NCI-H460 (cell line): ENCODE results near the gene CCT7. TPM values are rescaled to one million over a fixed set of nuclear protein-coding genes. Genes with fewer than 3 reads are reported as not detected.

ENCODE experiments used
- DNase-seq: peaks from one replicate; pipeline ENCODE4 v3.0.0-alpha.2; 2016; ENCODE audit warnings: low read depth; ENCODE audit errors: extremely low read depth
- small RNA-seq, 2 experiments: library from RNA; depleted of rRNA; stranded (forward); fragments of <200 nt; gene quantifications; one replicate each; pipeline ENCODE3, GENCODE V24; 2014
- total RNA-seq: library from RNA; depleted of rRNA; stranded (reverse); fragments of >200 nt; shearing (Covaris generic); gene quantifications from 2 replicates; pipeline ENCODE4 v1.2.3, GENCODE V29; 2014; rRNA removed

Gene CCT7
- total RNA-seq, 1 experiment from 2014 or later = 538 TPM

- no peak for DNase-seq
Observed at GRCh38 chr2:73291461-73292315, 57.6 kb downstream of the CCT7 start.

GRCh38 chr2:73292316-73292905 is 58.3 kb downstream of the CCT7 start:
- no peak for DNase-seq

GRCh38 chr2:73292906-73293533 is 58.9 kb downstream of the CCT7 start:
- no peak for DNase-seq

- DNase-seq = peak; percentile 73
Observed at GRCh38 chr2:73293534-73294171, 59.5 kb downstream of the CCT7 start, which contains the start of gene EGR4. Gene EGR4, minus strand, starts transcription at chr2:73293548. Its CDS starts 231 bp downstream, at chr2:73293317.

GRCh38 chr2:73294239-73294638 is 60.1 kb downstream of the CCT7 start:
- DNase-seq = no peak

- DNase-seq = no peak
Observed at GRCh38 chr2:73295751-73296400, 61.8 kb downstream of the CCT7 start.

- no peak for DNase-seq
Observed at GRCh38 chr2:73297151-73297559, 63.0 kb downstream of the CCT7 start.

- no peak for DNase-seq
Observed at GRCh38 chr2:73297586-73297985, 63.5 kb downstream of the CCT7 start.

GRCh38 chr2:73300926-73301325 is 66.8 kb downstream of the CCT7 start:
- DNase-seq = no peak

GRCh38 chr2:73301636-73302035 is 67.5 kb downstream of the CCT7 start:
- DNase-seq = no peak

Small RNA genes within 50 kb of the gene (small RNA-seq; reads per million reads assigned to genes)
- gene RNU6-111P = 0 reads per million in 2 experiments

Other genes starting within 250 kb of the CCT7 start
- 13.4 and 13.7 TPM in 2 replicates for gene SFXN5, start 162.6 kb upstream of the CCT7 start, total RNA-seq
- 12.8 and 13.3 TPM in 2 replicates for gene RAB11FIP5, start 121.4 kb upstream of the CCT7 start, total RNA-seq
- not detected in 2 replicates for gene NOTO, start 31.7 kb upstream of the CCT7 start, total RNA-seq
- 42.6 and 48.9 TPM in 2 replicates for gene SMYD5, start 20.1 kb upstream of the CCT7 start, total RNA-seq
- 6.3 and 10.7 TPM in 2 replicates for gene PRADC1, start 1.1 kb upstream of the CCT7 start, total RNA-seq
- 0.66 and 1.4 TPM in 2 replicates for gene FBXO41, start 50.2 kb downstream of the CCT7 start, total RNA-seq
- gene EGR4, start 59.2 kb downstream of the CCT7 start, total RNA-seq = not detected in 2 replicates
- 21.2 and 21.8 TPM in 2 replicates for gene ALMS1, start 151.5 kb downstream of the CCT7 start, total RNA-seq